GM21447 (cell line): Measurements from ENCODE around the gene ABCC2.
"Not testable (repeated sequence)": the region's sequence is repeated elsewhere in the genome, so short reads cannot be mapped to it uniquely, and the experiment has no call there.

Experiments used
- ATAC-seq: cut with Tn5 transposase; IDR thresholded peaks from one replicate; pipeline ENCODE4 v1.9.1; 2021; ENCODE audit not compliant: unreplicated experiment

The ABCC2 gene

GRCh38 chr10:99807786-99808185 lies 25.3 kb downstream of the ABCC2 start:
- ATAC-seq, result no peak

- no peak for ATAC-seq
Measured at GRCh38 chr10:99808270-99808669, 25.8 kb downstream of the ABCC2 start.

- ATAC-seq, result no peak
Measured at GRCh38 chr10:99809481-99809880, 27.0 kb downstream of the ABCC2 start.

- ATAC-seq, result no peak
Measured at GRCh38 chr10:99809931-99810615, 27.6 kb downstream of the ABCC2 start.

- no peak for ATAC-seq
Measured at GRCh38 chr10:99812177-99812576, 29.7 kb downstream of the ABCC2 start.

- no peak for ATAC-seq
Measured at GRCh38 chr10:99814143-99814542, 31.7 kb downstream of the ABCC2 start.

- ATAC-seq, result no peak
Measured at GRCh38 chr10:99815621-99816020, 33.2 kb downstream of the ABCC2 start.

GRCh38 chr10:99827936-99828335 lies 45.5 kb downstream of the ABCC2 start:
- no peak for ATAC-seq

- ATAC-seq, result no peak
Measured at GRCh38 chr10:99828464-99828863, 46.0 kb downstream of the ABCC2 start.

GRCh38 chr10:99832439-99832838 lies 50.0 kb downstream of the ABCC2 start:
- no peak for ATAC-seq

- no peak for ATAC-seq
Measured at GRCh38 chr10:99834410-99834809, 52.0 kb downstream of the ABCC2 start.

- no peak for ATAC-seq
Measured at GRCh38 chr10:99835947-99836346, 53.5 kb downstream of the ABCC2 start.

- no peak for ATAC-seq
Measured at GRCh38 chr10:99836711-99837110, 54.3 kb downstream of the ABCC2 start.

- not testable (repeated sequence) for ATAC-seq
Measured at GRCh38 chr10:99840859-99841258, 58.4 kb downstream of the ABCC2 start.

- no peak for ATAC-seq
Measured at GRCh38 chr10:99841746-99842145, 59.3 kb downstream of the ABCC2 start.

GRCh38 chr10:99843310-99843709 lies 60.9 kb downstream of the ABCC2 start:
- no peak for ATAC-seq

GRCh38 chr10:99844433-99844955 lies 62.1 kb downstream of the ABCC2 start:
- ATAC-seq, result no peak

GRCh38 chr10:99845837-99846382 lies 63.5 kb downstream of the ABCC2 start:
- ATAC-seq, result no peak

- no peak for ATAC-seq
Measured at GRCh38 chr10:99849057-99849456, 66.6 kb downstream of the ABCC2 start.

GRCh38 chr10:99849536-99849935 lies 67.1 kb downstream of the ABCC2 start:
- ATAC-seq, result no peak

- no peak for ATAC-seq
Measured at GRCh38 chr10:99850021-99850766, 67.8 kb downstream of the ABCC2 start.

- ATAC-seq, result no peak
Measured at GRCh38 chr10:99850767-99851340, 68.4 kb downstream of the ABCC2 start.
